GM23338 (cell line): Measurements from ENCODE around the gene MEX3B.
A peak's percentile ranks its signal among the peaks of the same experiment; 100 is the strongest.

ENCODE experiments used
- CREB1 ChIP-seq: fragments of 250-450 bp; sonication (Bioruptor Pico); IDR thresholded peaks from 2 replicates; pipeline ENCODE4 v1.5.0; 2020; ENCODE audit warnings: low read depth, mild to moderate bottlenecking, moderate library complexity
- EZH2 ChIP-seq: fragments of 200-600 bp; sonication (generic); IDR thresholded peaks from one replicate; pipeline ENCODE4 v1.8.0; 2017; ENCODE audit warnings: antibody characterized with exemption, mild to moderate bottlenecking, low read depth; ENCODE audit not compliant: unreplicated experiment
- EZH2phosphoT487 ChIP-seq: fragments of 200-600 bp; sonication (generic); IDR thresholded peaks from one replicate; pipeline ENCODE4 v1.8.1; 2018; ENCODE audit warnings: antibody characterized with exemption; ENCODE audit not compliant: unreplicated experiment
- JUNB ChIP-seq: IDR thresholded peaks from one replicate; pipeline ENCODE4 v1.6.1; 2016; ENCODE audit warnings: antibody characterized with exemption; ENCODE audit not compliant: unreplicated experiment
- NANOG ChIP-seq: IDR thresholded peaks from 2 replicates; pipeline ENCODE4 v1.6.1; 2016; ENCODE audit warnings: antibody characterized with exemption, borderline replicate concordance
- POLR2AphosphoS5 ChIP-seq: IDR thresholded peaks from 2 replicates; pipeline ENCODE4 v1.6.1; 2016; ENCODE audit warnings: antibody characterized with exemption, low read depth
- ZNF114 ChIP-seq: fragments of 250-450 bp; sonication (Bioruptor Pico); IDR thresholded peaks from 2 replicates; pipeline ENCODE4 v1.5.0; 2020; ENCODE audit warnings: mild to moderate bottlenecking, moderate library complexity
- ZNF331 ChIP-seq: fragments of 250-450 bp; sonication (Bioruptor Pico); IDR thresholded peaks from 2 replicates; pipeline ENCODE4 v1.5.0; 2020; ENCODE audit warnings: low read depth, mild to moderate bottlenecking, moderate library complexity
- TF ChIP-seq, protein P1 (sequence below), 2 experiments: fragments of 200-600 bp in 1 of 2; sonication (generic) in 1 of 2; conservative IDR thresholded peaks; 2 replicates each; pipeline versions ENCODE4 v1.5.1 to v1.6.1; 2016 to 2017; ENCODE audit warnings: antibody characterized with exemption in 2 of 2, low read depth in 2 of 2, mild to moderate bottlenecking in 2 of 2, moderate library complexity in 1 of 2
- TF ChIP-seq, protein P2 (sequence below): IDR thresholded peaks from 2 replicates; pipeline ENCODE4 v1.6.1; 2016; ENCODE audit warnings: antibody characterized with exemption
- TF ChIP-seq, protein P3 (sequence below): IDR thresholded peaks from one replicate; pipeline ENCODE4 v1.6.1; 2018; ENCODE audit warnings: antibody characterized with exemption; ENCODE audit not compliant: unreplicated experiment

DNA sequence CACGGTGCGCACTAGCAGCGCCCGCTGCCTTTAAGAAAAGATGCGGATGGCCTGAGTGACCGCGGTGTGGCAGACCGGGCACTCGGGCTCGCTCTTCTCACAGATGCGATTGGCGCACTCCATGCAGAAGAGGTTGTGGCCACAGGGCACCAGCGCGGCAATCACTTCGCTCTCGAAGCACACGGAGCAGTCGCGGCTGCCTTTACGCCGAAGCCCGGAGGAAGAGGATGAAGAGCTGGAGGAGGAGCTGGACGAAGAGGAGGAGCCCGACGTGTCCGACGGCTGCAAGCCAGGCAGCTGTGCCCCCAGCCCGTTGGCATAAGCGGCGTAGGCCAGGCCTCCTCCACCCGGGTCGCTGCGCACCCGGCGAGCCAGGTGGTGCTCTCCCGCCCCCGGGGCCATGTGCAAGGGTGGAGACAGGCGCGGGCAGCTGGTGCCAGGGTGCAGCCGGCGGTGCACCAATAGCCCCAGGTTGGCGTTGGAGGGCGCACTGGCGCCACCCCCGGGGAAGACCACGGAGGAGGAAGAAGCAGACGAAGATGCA is 2.6 kb downstream of the MEX3B start:
- TF ChIP-seq, protein P1, sequence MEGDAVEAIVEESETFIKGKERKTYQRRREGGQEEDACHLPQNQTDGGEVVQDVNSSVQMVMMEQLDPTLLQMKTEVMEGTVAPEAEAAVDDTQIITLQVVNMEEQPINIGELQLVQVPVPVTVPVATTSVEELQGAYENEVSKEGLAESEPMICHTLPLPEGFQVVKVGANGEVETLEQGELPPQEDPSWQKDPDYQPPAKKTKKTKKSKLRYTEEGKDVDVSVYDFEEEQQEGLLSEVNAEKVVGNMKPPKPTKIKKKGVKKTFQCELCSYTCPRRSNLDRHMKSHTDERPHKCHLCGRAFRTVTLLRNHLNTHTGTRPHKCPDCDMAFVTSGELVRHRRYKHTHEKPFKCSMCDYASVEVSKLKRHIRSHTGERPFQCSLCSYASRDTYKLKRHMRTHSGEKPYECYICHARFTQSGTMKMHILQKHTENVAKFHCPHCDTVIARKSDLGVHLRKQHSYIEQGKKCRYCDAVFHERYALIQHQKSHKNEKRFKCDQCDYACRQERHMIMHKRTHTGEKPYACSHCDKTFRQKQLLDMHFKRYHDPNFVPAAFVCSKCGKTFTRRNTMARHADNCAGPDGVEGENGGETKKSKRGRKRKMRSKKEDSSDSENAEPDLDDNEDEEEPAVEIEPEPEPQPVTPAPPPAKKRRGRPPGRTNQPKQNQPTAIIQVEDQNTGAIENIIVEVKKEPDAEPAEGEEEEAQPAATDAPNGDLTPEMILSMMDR (conservative IDR thresholded peaks at IDR 0.05; ENCODE audit: low read depth in 2 of 2) = peak; percentile 13 to 50; a peak in 3 of 4 replicates
- TF ChIP-seq EZH2 = peak; percentile 2
- TF ChIP-seq, protein P2, sequence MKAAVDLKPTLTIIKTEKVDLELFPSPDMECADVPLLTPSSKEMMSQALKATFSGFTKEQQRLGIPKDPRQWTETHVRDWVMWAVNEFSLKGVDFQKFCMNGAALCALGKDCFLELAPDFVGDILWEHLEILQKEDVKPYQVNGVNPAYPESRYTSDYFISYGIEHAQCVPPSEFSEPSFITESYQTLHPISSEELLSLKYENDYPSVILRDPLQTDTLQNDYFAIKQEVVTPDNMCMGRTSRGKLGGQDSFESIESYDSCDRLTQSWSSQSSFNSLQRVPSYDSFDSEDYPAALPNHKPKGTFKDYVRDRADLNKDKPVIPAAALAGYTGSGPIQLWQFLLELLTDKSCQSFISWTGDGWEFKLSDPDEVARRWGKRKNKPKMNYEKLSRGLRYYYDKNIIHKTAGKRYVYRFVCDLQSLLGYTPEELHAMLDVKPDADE = no peak
- TF ChIP-seq, protein P3, sequence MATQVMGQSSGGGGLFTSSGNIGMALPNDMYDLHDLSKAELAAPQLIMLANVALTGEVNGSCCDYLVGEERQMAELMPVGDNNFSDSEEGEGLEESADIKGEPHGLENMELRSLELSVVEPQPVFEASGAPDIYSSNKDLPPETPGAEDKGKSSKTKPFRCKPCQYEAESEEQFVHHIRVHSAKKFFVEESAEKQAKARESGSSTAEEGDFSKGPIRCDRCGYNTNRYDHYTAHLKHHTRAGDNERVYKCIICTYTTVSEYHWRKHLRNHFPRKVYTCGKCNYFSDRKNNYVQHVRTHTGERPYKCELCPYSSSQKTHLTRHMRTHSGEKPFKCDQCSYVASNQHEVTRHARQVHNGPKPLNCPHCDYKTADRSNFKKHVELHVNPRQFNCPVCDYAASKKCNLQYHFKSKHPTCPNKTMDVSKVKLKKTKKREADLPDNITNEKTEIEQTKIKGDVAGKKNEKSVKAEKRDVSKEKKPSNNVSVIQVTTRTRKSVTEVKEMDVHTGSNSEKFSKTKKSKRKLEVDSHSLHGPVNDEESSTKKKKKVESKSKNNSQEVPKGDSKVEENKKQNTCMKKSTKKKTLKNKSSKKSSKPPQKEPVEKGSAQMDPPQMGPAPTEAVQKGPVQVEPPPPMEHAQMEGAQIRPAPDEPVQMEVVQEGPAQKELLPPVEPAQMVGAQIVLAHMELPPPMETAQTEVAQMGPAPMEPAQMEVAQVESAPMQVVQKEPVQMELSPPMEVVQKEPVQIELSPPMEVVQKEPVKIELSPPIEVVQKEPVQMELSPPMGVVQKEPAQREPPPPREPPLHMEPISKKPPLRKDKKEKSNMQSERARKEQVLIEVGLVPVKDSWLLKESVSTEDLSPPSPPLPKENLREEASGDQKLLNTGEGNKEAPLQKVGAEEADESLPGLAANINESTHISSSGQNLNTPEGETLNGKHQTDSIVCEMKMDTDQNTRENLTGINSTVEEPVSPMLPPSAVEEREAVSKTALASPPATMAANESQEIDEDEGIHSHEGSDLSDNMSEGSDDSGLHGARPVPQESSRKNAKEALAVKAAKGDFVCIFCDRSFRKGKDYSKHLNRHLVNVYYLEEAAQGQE = no peak
- TF ChIP-seq CREB1 (CRISPR knock-in tag) = no peak
- TF ChIP-seq EZH2phosphoT487 = no peak
- TF ChIP-seq POLR2AphosphoS5 = no peak
- no peak for TF ChIP-seq ZNF331 (CRISPR knock-in tag)
- TF ChIP-seq NANOG = no peak
- TF ChIP-seq ZNF114 = no peak
- no peak for TF ChIP-seq JUNB
